NB4 (cell line): ENCODE data around the gene COMP.

Experiments used
- CTCF ChIP-seq: IDR thresholded peaks from one replicate; pipeline ENCODE4 v1.5.1; 2012; ENCODE audit warnings: low read depth, low read length
- MYC ChIP-seq: IDR thresholded peaks from 2 replicates; pipeline ENCODE4 v1.6.1; 2011; ENCODE audit warnings: low read depth, low read length
- POLR2A ChIP-seq: IDR thresholded peaks from 2 replicates; pipeline ENCODE4 v1.6.1; 2011; ENCODE audit warnings: mild to moderate bottlenecking; ENCODE audit not compliant: insufficient read length; ENCODE audit errors: extremely low read depth

- TF ChIP-seq CTCF (no peak), POLR2A (no peak), MYC (no peak)
Measured at GRCh38 chr19:18777301-18778075, 13.6 kb downstream of the COMP start.
